Stimulated activated memory B cell treated with anti-CD40 and anti-IgM and Interleukin-4, amounts not matched to agents 10 μg/mL and 1 μg/mL and 100 μg/mL, for 72 hours (primary cell): ENCODE measurements around the gene THEM4.
A peak's percentile ranks its signal among the peaks of the same experiment; 100 is the strongest.
"Not testable (repeated sequence)": the region's sequence is repeated elsewhere in the genome, so short reads cannot be mapped to it uniquely, and the experiment has no call there.

Source experiments
- ATAC-seq: fragments of 150-1000 bp; cut with Tn5 transposase; 2 replicates; pipeline ENCODE4 v1.10.0; 2021
- H3K27ac Mint-ChIP-seq: one replicate; pipeline ENCODE4 v1.8.0; 2022; ENCODE audit warnings: mild to moderate bottlenecking, mixed read lengths
- H3K27me3 Mint-ChIP-seq: one replicate; pipeline ENCODE4 v1.8.0; 2022; ENCODE audit warnings: mixed read lengths
- H3K36me3 Mint-ChIP-seq: one replicate; pipeline ENCODE4 v1.8.0; 2022; ENCODE audit warnings: mixed read lengths
- H3K4me1 Mint-ChIP-seq: one replicate; pipeline ENCODE4 v1.8.0; 2022; ENCODE audit warnings: mixed read lengths
- H3K4me3 Mint-ChIP-seq: one replicate; pipeline ENCODE4 v1.8.0; 2022; ENCODE audit warnings: mild to moderate bottlenecking, moderate library complexity, mixed read lengths
- H3K9me3 Mint-ChIP-seq: one replicate; pipeline ENCODE4 v1.8.0; 2022; ENCODE audit warnings: mixed read lengths

THEM4 gene

GRCh38 chr1:151862604-151863003 lies 46.7 kb downstream of the THEM4 start:
- Mint-ChIP-seq H3K27me3 (peaks cover 17% of the 10 kb centered on the region), H3K4me1 (peaks cover 17% of the 10 kb centered on the region), H3K36me3 (no peaks in the 10 kb centered on the region), H3K9me3 (no peaks in the 10 kb centered on the region), H3K27ac (no peak overlapping the region), H3K4me3 (no peak overlapping the region)
- ATAC-seq = no peak

DNA sequence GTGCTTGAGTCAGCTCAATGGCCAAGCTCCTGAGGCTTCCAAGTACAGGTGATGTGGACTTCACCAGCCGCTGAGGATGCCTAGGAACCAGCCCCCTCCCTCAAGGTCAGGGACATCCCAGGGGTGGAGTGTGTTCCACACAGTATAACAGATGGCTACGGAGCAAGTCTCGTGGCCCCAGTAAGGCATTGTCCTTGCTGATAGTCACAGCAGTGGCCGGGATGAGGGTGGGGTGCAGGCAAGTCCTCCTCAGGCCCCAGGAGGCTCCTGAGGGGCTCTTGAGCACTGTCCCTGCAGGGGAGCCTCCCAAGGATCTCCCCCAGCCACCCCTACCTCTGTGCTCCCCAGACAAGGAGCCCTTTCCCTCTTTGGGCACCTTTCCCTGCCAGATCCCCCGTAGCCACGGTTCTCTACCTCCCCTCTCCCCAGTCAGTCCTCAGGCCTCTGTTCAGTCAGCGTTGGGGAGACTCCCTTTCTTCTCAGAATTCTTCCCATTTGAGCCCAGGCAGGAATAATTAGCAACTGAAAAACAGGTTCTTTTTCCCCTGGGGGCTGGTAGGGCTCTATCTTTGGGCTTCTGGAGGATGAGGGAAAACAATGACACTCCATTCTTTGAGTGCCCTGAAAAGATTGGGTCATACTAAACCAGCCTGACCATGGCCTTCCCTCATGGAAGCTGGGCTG lies 48.7 kb downstream of the THEM4 start:
- Mint-ChIP-seq H3K36me3 (no peaks in the 10 kb centered on the region), H3K27me3 (peaks cover 9% of the 10 kb centered on the region), H3K9me3 (no peaks in the 10 kb centered on the region), H3K27ac (peak overlapping the region; percentile 71), H3K4me1 (peaks cover 17% of the 10 kb centered on the region), H3K4me3 (no peak overlapping the region)
- ATAC-seq = no peak

DNA sequence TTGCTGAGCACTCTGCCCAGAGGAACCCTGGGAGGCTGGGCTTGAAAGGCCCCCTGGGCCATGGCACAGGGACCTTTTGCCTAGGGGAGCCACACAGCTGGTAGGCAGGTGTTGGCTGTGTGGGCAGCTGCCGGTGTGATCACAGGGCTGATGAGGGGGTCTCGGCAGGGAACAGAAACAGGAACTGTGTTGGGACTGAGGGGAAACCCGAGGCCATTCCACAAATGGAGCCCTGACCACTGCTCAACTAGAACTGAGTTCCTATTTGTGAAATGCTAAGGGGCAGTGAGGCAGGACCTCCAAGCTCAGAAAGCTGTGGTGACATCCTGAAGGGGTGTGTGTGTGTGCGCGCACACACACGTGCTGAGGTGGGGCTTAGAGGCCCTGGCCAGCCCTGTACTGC lies 49.4 kb downstream of the THEM4 start:
- peak overlapping the region; percentile 71 for H3K27ac Mint-ChIP-seq
- peak; percentile 83 for ATAC-seq

DNA sequence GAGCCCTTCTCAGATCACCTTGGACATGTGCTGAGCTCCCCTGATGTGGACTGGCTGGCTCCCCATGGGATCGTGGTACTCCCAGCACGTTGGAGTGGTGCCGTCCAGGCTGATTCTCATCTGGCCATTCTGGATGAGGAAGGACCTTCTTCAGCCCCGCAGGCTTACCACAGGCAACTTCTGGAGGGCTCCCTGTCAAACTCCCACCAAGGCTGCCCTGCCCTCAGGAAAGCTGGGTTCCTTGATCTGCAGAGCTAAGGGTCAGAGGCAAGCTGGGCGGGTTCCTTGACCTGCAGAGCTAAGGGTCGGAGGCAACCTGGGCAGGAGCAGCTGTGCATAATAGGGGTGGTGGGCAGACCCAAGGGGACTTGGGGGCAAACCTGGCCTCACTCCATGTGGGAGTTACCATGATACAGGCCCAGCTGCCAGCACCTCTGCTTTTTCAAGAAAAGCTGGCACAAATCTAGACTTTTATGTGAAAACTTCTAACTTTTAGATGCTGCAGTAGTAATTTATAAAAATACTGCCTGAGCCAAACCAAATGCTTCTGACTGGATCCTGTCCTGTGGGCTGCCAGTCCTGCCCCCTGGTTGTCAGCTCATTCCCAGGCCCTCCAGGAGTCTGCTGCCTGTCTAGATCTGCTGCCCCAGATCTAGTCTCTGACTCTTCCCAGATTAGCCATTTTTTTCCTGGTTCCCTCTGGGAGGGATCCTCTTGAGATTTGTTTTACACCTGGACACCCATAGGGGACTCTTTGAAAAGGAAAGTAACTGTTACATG lies 50.2 kb downstream of the THEM4 start:
- Mint-ChIP-seq H3K27me3 (no peaks in the 10 kb centered on the region), H3K4me1 (peaks cover 17% of the 10 kb centered on the region), H3K9me3 (no peaks in the 10 kb centered on the region), H3K36me3 (no peaks in the 10 kb centered on the region), H3K27ac (peak overlapping the region; percentile 71), H3K4me3 (no peak overlapping the region)
- ATAC-seq = no peak

More for the DNA sequence above, 49.4 kb downstream of the THEM4 start:
- H3K4me1 Mint-ChIP-seq = peaks cover 17% of the 10 kb centered on the region
- H3K9me3 Mint-ChIP-seq = no peaks in the 10 kb centered on the region
- peaks cover 1% of the 10 kb centered on the region for H3K27me3 Mint-ChIP-seq
- no peak overlapping the region for H3K4me3 Mint-ChIP-seq
- H3K36me3 Mint-ChIP-seq = no peaks in the 10 kb centered on the region

- H3K27ac Mint-ChIP-seq = no peak overlapping the region
- H3K9me3 Mint-ChIP-seq = no peaks in the 10 kb centered on the region
- H3K4me3 Mint-ChIP-seq = no peak overlapping the region
- no peaks in the 10 kb centered on the region for H3K27me3 Mint-ChIP-seq
- ATAC-seq = no peak
- no peaks in the 10 kb centered on the region for H3K36me3 Mint-ChIP-seq
- H3K4me1 Mint-ChIP-seq = peaks cover 17% of the 10 kb centered on the region
These were observed 51.1 kb downstream of the THEM4 start for GRCh38 chr1:151858030-151858746.

- no peak overlapping the region for H3K27ac Mint-ChIP-seq
- H3K36me3 Mint-ChIP-seq = no peaks in the 10 kb centered on the region
- no peaks in the 10 kb centered on the region for H3K9me3 Mint-ChIP-seq
- H3K27me3 Mint-ChIP-seq = peaks cover 15% of the 10 kb centered on the region
- H3K4me1 Mint-ChIP-seq = peaks cover 17% of the 10 kb centered on the region
- no peak for ATAC-seq
- no peak overlapping the region for H3K4me3 Mint-ChIP-seq
These were observed 53.4 kb downstream of the THEM4 start for GRCh38 chr1:151855933-151856332.

DNA sequence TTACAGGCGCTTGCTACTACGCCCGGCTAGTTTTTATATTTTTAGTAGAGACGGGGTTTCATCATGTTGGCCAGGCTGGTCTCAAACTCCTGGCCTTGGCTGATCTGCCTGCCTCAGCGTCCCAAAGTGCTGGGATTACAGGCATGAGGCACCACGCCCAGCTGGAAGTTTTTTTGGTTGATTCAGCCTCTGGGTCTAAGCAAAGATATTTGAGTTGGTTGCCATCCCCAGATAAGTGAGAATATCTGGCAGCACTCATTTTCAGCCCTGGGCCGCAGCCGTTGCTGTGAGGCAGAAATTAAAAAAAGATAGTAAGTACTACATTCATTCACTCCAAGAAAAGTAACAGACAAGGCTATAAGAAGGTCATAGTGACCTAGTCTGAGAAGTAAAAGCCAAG lies 53.8 kb downstream of the THEM4 start:
- Mint-ChIP-seq H3K27me3 (peaks cover 19% of the 10 kb centered on the region), H3K4me1 (peaks cover 13% of the 10 kb centered on the region)
- ATAC-seq, H3K36me3 Mint-ChIP-seq, H3K27ac Mint-ChIP-seq, H3K9me3 Mint-ChIP-seq, H3K4me3 Mint-ChIP-seq: not testable (repeated sequence)

DNA sequence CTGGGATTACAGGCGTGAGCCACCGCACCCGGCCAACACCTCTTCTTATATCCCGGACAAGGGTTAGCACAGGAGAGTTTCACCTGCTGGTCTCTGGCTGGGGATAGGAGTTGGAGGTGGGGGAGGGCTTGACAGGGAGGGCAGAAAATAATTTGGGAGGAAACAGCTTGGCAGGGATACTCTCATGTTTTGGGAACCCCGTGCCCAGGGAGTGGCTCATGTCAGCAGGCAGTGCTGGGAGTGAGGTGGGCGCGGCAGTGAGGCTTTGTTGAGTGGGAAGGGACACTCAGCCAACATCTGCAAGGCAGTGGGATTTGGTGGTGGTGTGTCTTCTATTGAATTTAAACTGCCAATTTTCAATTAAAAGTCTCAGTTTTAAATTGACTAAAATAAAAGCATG lies 54.7 kb downstream of the THEM4 start:
- no peak for ATAC-seq
- Mint-ChIP-seq H3K27me3 (peaks cover 27% of the 10 kb centered on the region), H3K36me3 (peaks cover 5% of the 10 kb centered on the region), H3K4me1 (peaks cover 4% of the 10 kb centered on the region), H3K27ac (no peak overlapping the region), H3K4me3 (no peak overlapping the region), H3K9me3 (no peaks in the 10 kb centered on the region)

DNA sequence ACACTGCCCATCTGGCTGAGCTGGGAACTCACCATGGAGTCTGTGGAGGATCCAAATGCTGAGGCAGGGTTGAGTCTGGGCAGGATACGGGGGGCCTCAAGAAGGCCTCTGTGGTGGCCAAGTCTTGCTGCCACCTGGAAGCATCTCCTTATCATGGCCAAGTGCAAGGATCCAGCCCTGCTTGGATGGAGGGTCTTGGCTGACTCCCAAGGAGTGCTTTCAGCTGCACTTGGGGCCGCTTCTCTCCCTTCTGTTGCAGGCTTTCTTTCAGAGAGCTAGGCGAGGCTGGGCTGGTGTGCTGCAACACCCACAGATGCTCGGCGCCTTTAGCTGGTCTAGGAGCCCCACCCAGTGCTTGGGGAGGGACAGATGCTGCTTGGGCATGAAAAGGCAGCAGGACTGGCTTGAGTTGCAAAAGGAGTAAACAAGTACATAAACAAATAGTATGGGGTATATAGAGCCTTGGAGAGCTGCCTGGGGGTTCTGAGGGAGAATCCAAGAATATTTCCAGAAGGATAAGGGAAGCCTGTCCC lies 55.8 kb downstream of the THEM4 start, which contains the start of gene THEM5:
THEM5 (minus strand) TSS at position 302 of the 533 bp plus-strand sequence; CDS start at position 155, 147 bp downstream.
- Mint-ChIP-seq H3K27ac (no peak within 1 kb of the TSS), H3K4me3 (no peak within 1 kb of the TSS), H3K9me3 (no peaks in the 10 kb centered on the region), H3K4me1 (no peaks in the 10 kb centered on the region), H3K27me3 (peaks cover 32% of the 10 kb centered on the region), H3K36me3 (peaks cover 5% of the 10 kb centered on the region)
- no peak for ATAC-seq

- H3K27me3 Mint-ChIP-seq = peaks cover 32% of the 10 kb centered on the region
- no peak overlapping the region for H3K4me3 Mint-ChIP-seq
- no peak overlapping the region for H3K27ac Mint-ChIP-seq
- H3K4me1 Mint-ChIP-seq = no peaks in the 10 kb centered on the region
- peaks cover 5% of the 10 kb centered on the region for H3K36me3 Mint-ChIP-seq
- H3K9me3 Mint-ChIP-seq = no peaks in the 10 kb centered on the region
- ATAC-seq = peak; percentile 17
These were observed 56.6 kb downstream of the THEM4 start for GRCh38 chr1:151852733-151853132.

- ATAC-seq = no peak
- Mint-ChIP-seq H3K4me1 (no peaks in the 10 kb centered on the region), H3K27me3 (peaks cover 32% of the 10 kb centered on the region), H3K9me3 (no peaks in the 10 kb centered on the region), H3K4me3 (no peak overlapping the region), H3K36me3 (peaks cover 5% of the 10 kb centered on the region), H3K27ac (no peak overlapping the region)
These were observed 57.4 kb downstream of the THEM4 start for GRCh38 chr1:151851886-151852285.

GRCh38 chr1:151849871-151850270 lies 59.4 kb downstream of the THEM4 start:
- no peak for ATAC-seq
- Mint-ChIP-seq H3K36me3 (peaks cover 17% of the 10 kb centered on the region), H3K9me3 (no peaks in the 10 kb centered on the region), H3K27ac (no peak overlapping the region), H3K4me1 (peaks cover 8% of the 10 kb centered on the region), H3K4me3 (no peak overlapping the region), H3K27me3 (peaks cover 32% of the 10 kb centered on the region)

- peaks cover 32% of the 10 kb centered on the region for H3K27me3 Mint-ChIP-seq
- H3K36me3 Mint-ChIP-seq = peaks cover 23% of the 10 kb centered on the region
- no peaks in the 10 kb centered on the region for H3K9me3 Mint-ChIP-seq
- H3K27ac Mint-ChIP-seq = no peak overlapping the region
- no peak overlapping the region for H3K4me3 Mint-ChIP-seq
- peaks cover 8% of the 10 kb centered on the region for H3K4me1 Mint-ChIP-seq
- ATAC-seq = no peak
These were observed 60.2 kb downstream of the THEM4 start for GRCh38 chr1:151849126-151849525.

- Mint-ChIP-seq H3K27ac (no peak overlapping the region), H3K4me3 (no peak overlapping the region), H3K36me3 (peaks cover 23% of the 10 kb centered on the region), H3K4me1 (peaks cover 13% of the 10 kb centered on the region), H3K27me3 (peaks cover 32% of the 10 kb centered on the region), H3K9me3 (no peaks in the 10 kb centered on the region)
- ATAC-seq = no peak
These were observed 61.3 kb downstream of the THEM4 start for GRCh38 chr1:151847867-151848596.
